A673 (cell line): Measurements from ENCODE around the gene CNOT2. TPM values are rescaled to one million over a fixed set of nuclear protein-coding genes. Genes with fewer than 3 reads are reported as not detected.

Experiments used
- BruUV-seq: library from RNA; stranded (reverse); fragments of 400-500 nt; replicated peaks from 2 replicates; lab custom pipeline; 2021; lab: Mats Ljungman, UMichigan
- CTCF ChIA-PET: fragments of 300-600 bp; sonication (Branson Sonifier 250); formaldehyde crosslinking; loops from one replicate; lab custom pipeline; 2022; ENCODE audit warnings: antibody characterized with exemption; lab: Charles Lee
- POLR2A ChIA-PET: fragments of 300-600 bp; sonication (Branson Sonifier 250); formaldehyde crosslinking; loops from one replicate; lab custom pipeline; 2022; ENCODE audit warnings: antibody characterized with exemption; ENCODE audit not compliant: low non-redundant PET; lab: Charles Lee
- DNase-seq: peaks from one replicate; pipeline ENCODE4 v3.0.0-alpha.2; 2015; ENCODE audit warnings: low spot score
- H3K27ac ChIP-seq: fragments of 200-600 bp; sonication (generic); 2 replicates; pipeline ENCODE4 v1.5.1; 2016; ENCODE audit warnings: mixed run types, low read depth, mild to moderate bottlenecking, mixed read lengths, antibody characterized with exemption, low read length; ENCODE audit not compliant: poor library complexity, severe bottlenecking
- H3K27me3 ChIP-seq: fragments of 200-600 bp; sonication (generic); replicated peaks from 2 replicates; pipeline ENCODE4 v1.6.1; 2017; ENCODE audit warnings: mixed run types, low read depth, mild to moderate bottlenecking, mixed read lengths, antibody characterized with exemption, low read length; ENCODE audit not compliant: insufficient read depth, poor library complexity
- H3K36me3 ChIP-seq: fragments of 200-600 bp; sonication (generic); 2 replicates; pipeline ENCODE4 v1.6.1; 2016; ENCODE audit warnings: mixed run types, mild to moderate bottlenecking, mixed read lengths, antibody characterized with exemption, low read length; ENCODE audit not compliant: insufficient read depth, poor library complexity, severe bottlenecking
- H3K4me1 ChIP-seq: fragments of 200-600 bp; sonication (generic); 2 replicates; pipeline ENCODE4 v1.6.1; 2017; ENCODE audit warnings: mixed run types, mild to moderate bottlenecking, mixed read lengths, antibody characterized with exemption, low read length; ENCODE audit not compliant: insufficient read depth, poor library complexity, severe bottlenecking
- H3K4me3 ChIP-seq: fragments of 200-600 bp; sonication (generic); 2 replicates; pipeline ENCODE4 v1.5.1; 2016; ENCODE audit warnings: low read depth, mixed run types, mild to moderate bottlenecking, mixed read lengths, low read length; ENCODE audit not compliant: poor library complexity, severe bottlenecking
- H3K9me3 ChIP-seq: fragments of 200-600 bp; sonication (generic); 2 replicates; pipeline ENCODE4 v1.6.1; 2016; ENCODE audit warnings: mixed run types, low read depth, mild to moderate bottlenecking, mixed read lengths, antibody characterized with exemption, low read length; ENCODE audit not compliant: poor library complexity, severe bottlenecking
- CTCF ChIP-seq: fragments of 300-800, 200-600 bp; sonication (generic); conservative IDR thresholded peaks from 2 replicates; pipeline ENCODE4 v1.5.1; 2017; ENCODE audit warnings: low read depth, mild to moderate bottlenecking, antibody characterized with exemption, low read length, moderate library complexity, mixed read lengths
- EZH2 ChIP-seq: fragments of 200-600 bp; sonication (generic); IDR thresholded peaks from 2 replicates; pipeline ENCODE4 v1.6.1; 2017; ENCODE audit warnings: borderline replicate concordance, low read depth, mild to moderate bottlenecking, mixed read lengths, antibody characterized with exemption, low read length; ENCODE audit not compliant: poor library complexity, severe bottlenecking
- intact Hi-C: fragments of 100-400 bp; cut with micrococcal nuclease; formaldehyde crosslinking; loops from one replicate; pipeline ENCODE4 v1.10.0; 2022; ENCODE audit not compliant: unreplicated experiment
- total RNA-seq: library from RNA; stranded (reverse); gene quantifications from 2 replicates; pipeline ENCODE4 v1.2.3, GENCODE V29; 2021

The CNOT2 gene
- total RNA-seq, 1 experiment from 2014 or later: 89.0 TPM

- Histone ChIP-seq H3K27ac (no peak overlapping the region), H3K4me1 (no peaks in the 10 kb centered on the region), H3K4me3 (no peak overlapping the region), H3K27me3 (no peaks in the 10 kb centered on the region), H3K9me3 (peaks cover 12% of the 10 kb centered on the region), H3K36me3 (no peaks in the 10 kb centered on the region)
- ChIA-PET POLR2A (no interaction called here), CTCF (no interaction called here)
- TF ChIP-seq EZH2 (no peak), CTCF (no peak)
- intact Hi-C loops: no loop called here
- BruUV-seq: no TSS peak
- DNase-seq: no peak
Measured at GRCh38 chr12:70217416-70217815, 25.8 kb upstream of the CNOT2 start.

- H3K27me3 ChIP-seq: no peaks in the 10 kb centered on the region
- no peak overlapping the region for H3K4me3 ChIP-seq
- DNase-seq: no peak
- ChIA-PET POLR2A (no interaction called here), CTCF (no interaction called here)
- no peaks in the 10 kb centered on the region for H3K36me3 ChIP-seq
- TF ChIP-seq CTCF: no peak
- no peak for TF ChIP-seq EZH2
- no peaks in the 10 kb centered on the region for H3K4me1 ChIP-seq
- H3K9me3 ChIP-seq: no peaks in the 10 kb centered on the region
- BruUV-seq: no TSS peak
- intact Hi-C loops: no loop called here
- no peak overlapping the region for H3K27ac ChIP-seq
Measured at GRCh38 chr12:70221626-70222025, 21.6 kb upstream of the CNOT2 start.

- no peak for DNase-seq
- Histone ChIP-seq H3K36me3 (no peaks in the 10 kb centered on the region), H3K27me3 (no peaks in the 10 kb centered on the region), H3K9me3 (no peaks in the 10 kb centered on the region), H3K27ac (no peak overlapping the region), H3K4me3 (no peak overlapping the region), H3K4me1 (no peaks in the 10 kb centered on the region)
- intact Hi-C loops: no loop called here
- no TSS peak for BruUV-seq
- CTCF ChIA-PET: no interaction called here
- POLR2A ChIA-PET: no interaction called here
- TF ChIP-seq CTCF: no peak
- no peak for TF ChIP-seq EZH2
Measured at GRCh38 chr12:70227911-70228310, 15.3 kb upstream of the CNOT2 start.
